ENCODE measurements around the gene SLC22A3. TPM values are rescaled to one million over a fixed set of nuclear protein-coding genes. Genes with fewer than 3 reads are reported as not detected.

SLC22A3 gene
- total and polyA plus RNA-seq, 8 donors, result 2.0 to 29.3 (median 7.2) TPM

- H3K27ac ChIP-seq, result peak overlapping the region in 3 of 5 donors; percentile 13 to 66 (median 63)
- peaks cover 21 to 28% (median 25%) of the 10 kb centered on the region in 4 donors for H3K4me1 ChIP-seq
- no peak overlapping the region for H3K4me3 ChIP-seq
- no peaks in the 10 kb centered on the region for H3K36me3 ChIP-seq
- 36 to 63% (median 46%) methylated on average over 4 to 5 of the region's 5 CpGs for WGBS, 5 donors
- peak; percentile 11 to 68 for DNase-seq
- TF ChIP-seq POLR2A (IDR thresholded peaks at IDR 0.05), result no peak
- peak in 2 of 3 donors; percentile 5 to 36 for TF ChIP-seq POLR2AphosphoS5 (IDR thresholded peaks at IDR 0.05)
- no peak for TF ChIP-seq EP300 (IDR thresholded peaks at IDR 0.05)
- TF ChIP-seq CTCF (IDR thresholded peaks at IDR 0.05), result peak in 1 of 7 experiments; percentile 46
- H3K27me3 ChIP-seq, result no peaks in the 10 kb centered on the region
- intact Hi-C loops (cut with DNase I; ENCODE audit: low total_unique reads), result no loop called here
- H3K9me3 ChIP-seq, result peaks cover 0 to 9% (median 0%) of the 10 kb centered on the region in 4 donors
Observed at GRCh38 chr6:160386869-160387530, 38.8 kb downstream of the SLC22A3 start.

- WGBS, 5 donors, result 61 to 77% (median 70%) methylated on average over 3 of the region's 3 CpGs
- Histone ChIP-seq H3K9me3 (no peaks in the 10 kb centered on the region), H3K4me1 (peaks cover 21 to 36% (median 26%) of the 10 kb centered on the region in 4 donors), H3K27me3 (no peaks in the 10 kb centered on the region), H3K27ac (peak overlapping the region in 1 of 5 donors; percentile 66), H3K36me3 (no peaks in the 10 kb centered on the region), H3K4me3 (no peak overlapping the region)
- intact Hi-C loops (cut with DNase I; ENCODE audit: low total_unique reads), result no loop called here
- TF ChIP-seq POLR2A (IDR thresholded peaks at IDR 0.05) (no peak), POLR2AphosphoS5 (IDR thresholded peaks at IDR 0.05) (no peak), CTCF (IDR thresholded peaks at IDR 0.05) (no peak), EP300 (IDR thresholded peaks at IDR 0.05) (no peak)
- no peak for DNase-seq
Observed at GRCh38 chr6:160387916-160388643, 39.9 kb downstream of the SLC22A3 start.

- intact Hi-C loops (cut with DNase I; ENCODE audit: low total_unique reads), result no loop called here
- no peaks in the 10 kb centered on the region for H3K36me3 ChIP-seq
- 84 to 88% (median 85%) methylated on average over 4 of the region's 4 CpGs for WGBS, 5 donors
Observed at GRCh38 chr6:160388922-160389321, 40.7 kb downstream of the SLC22A3 start.

More at GRCh38 chr6:160388922-160389321, 40.7 kb downstream of the SLC22A3 start:
- Histone ChIP-seq H3K9me3 (no peaks in the 10 kb centered on the region), H3K4me3 (no peak overlapping the region), H3K27ac (no peak overlapping the region), H3K4me1 (peaks cover 21 to 36% (median 26%) of the 10 kb centered on the region in 4 donors), H3K27me3 (no peaks in the 10 kb centered on the region)
- no peak for DNase-seq
- TF ChIP-seq CTCF (IDR thresholded peaks at IDR 0.05) (no peak), EP300 (IDR thresholded peaks at IDR 0.05) (no peak), POLR2AphosphoS5 (IDR thresholded peaks at IDR 0.05) (no peak), POLR2A (IDR thresholded peaks at IDR 0.05) (no peak)

All from stomach (tissue), 9 donors.